Peyer's patch (tissue), 4 donors: ENCODE data around the gene MEF2C.

Source experiments
- POLR2A ChIP-seq, 2 donors: fragments of 450-650 bp; IDR thresholded peaks; one replicate each; pipeline ENCODE4 v1.5.1; 2017; ENCODE audit warnings: antibody characterized with exemption in 2 of 2, mild to moderate bottlenecking in 2 of 2, moderate library complexity in 2 of 2
- TF ChIP-seq, protein P1 (sequence below), 6 experiments: fragments of 450-650 bp in 4 of 6; fragments of 200-600 bp in 2 of 6; sonication (generic) in 1 of 6; IDR thresholded peaks; one replicate each; pipeline ENCODE4 v1.5.1; 2017 to 2019; ENCODE audit warnings: antibody characterized with exemption in 6 of 6, mild to moderate bottlenecking in 3 of 6, moderate library complexity in 1 of 6

DNA sequence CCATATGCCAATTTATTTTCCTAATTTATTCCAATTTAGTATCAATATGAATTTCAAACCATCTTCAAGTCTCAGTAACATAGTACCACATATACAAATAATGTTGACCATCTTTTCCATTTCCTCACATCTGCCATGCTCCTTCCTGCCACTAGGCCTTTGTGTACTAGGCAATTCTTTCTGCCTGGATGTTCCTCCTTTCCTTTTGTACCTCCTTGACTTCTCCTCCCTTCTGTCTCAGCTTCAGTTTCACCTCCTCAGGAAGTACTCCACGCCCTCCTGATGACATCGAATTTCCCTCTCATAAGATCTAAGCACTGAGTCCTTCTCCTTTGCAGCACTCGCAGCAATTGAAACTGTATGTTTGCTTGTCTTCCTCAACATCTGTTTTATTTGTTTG is 53.9 kb downstream of the MEF2C start:
- no peak for TF ChIP-seq POLR2A (IDR thresholded peaks at IDR 0.05)
- TF ChIP-seq, protein P1, sequence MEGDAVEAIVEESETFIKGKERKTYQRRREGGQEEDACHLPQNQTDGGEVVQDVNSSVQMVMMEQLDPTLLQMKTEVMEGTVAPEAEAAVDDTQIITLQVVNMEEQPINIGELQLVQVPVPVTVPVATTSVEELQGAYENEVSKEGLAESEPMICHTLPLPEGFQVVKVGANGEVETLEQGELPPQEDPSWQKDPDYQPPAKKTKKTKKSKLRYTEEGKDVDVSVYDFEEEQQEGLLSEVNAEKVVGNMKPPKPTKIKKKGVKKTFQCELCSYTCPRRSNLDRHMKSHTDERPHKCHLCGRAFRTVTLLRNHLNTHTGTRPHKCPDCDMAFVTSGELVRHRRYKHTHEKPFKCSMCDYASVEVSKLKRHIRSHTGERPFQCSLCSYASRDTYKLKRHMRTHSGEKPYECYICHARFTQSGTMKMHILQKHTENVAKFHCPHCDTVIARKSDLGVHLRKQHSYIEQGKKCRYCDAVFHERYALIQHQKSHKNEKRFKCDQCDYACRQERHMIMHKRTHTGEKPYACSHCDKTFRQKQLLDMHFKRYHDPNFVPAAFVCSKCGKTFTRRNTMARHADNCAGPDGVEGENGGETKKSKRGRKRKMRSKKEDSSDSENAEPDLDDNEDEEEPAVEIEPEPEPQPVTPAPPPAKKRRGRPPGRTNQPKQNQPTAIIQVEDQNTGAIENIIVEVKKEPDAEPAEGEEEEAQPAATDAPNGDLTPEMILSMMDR (IDR thresholded peaks at IDR 0.05) = peak in 5 of 6 experiments; percentile 10 to 28 (median 20)
